Measurements from ENCODE around the gene CEBPG. TPM values are rescaled to one million over a fixed set of nuclear protein-coding genes. Genes with fewer than 3 reads are reported as not detected.
A peak's percentile ranks its signal among the peaks of the same experiment; 100 is the strongest.

The CEBPG gene
- total and polyA plus RNA-seq, 4 donors: 8.6 to 32.2 (median 26.1) TPM

DNA sequence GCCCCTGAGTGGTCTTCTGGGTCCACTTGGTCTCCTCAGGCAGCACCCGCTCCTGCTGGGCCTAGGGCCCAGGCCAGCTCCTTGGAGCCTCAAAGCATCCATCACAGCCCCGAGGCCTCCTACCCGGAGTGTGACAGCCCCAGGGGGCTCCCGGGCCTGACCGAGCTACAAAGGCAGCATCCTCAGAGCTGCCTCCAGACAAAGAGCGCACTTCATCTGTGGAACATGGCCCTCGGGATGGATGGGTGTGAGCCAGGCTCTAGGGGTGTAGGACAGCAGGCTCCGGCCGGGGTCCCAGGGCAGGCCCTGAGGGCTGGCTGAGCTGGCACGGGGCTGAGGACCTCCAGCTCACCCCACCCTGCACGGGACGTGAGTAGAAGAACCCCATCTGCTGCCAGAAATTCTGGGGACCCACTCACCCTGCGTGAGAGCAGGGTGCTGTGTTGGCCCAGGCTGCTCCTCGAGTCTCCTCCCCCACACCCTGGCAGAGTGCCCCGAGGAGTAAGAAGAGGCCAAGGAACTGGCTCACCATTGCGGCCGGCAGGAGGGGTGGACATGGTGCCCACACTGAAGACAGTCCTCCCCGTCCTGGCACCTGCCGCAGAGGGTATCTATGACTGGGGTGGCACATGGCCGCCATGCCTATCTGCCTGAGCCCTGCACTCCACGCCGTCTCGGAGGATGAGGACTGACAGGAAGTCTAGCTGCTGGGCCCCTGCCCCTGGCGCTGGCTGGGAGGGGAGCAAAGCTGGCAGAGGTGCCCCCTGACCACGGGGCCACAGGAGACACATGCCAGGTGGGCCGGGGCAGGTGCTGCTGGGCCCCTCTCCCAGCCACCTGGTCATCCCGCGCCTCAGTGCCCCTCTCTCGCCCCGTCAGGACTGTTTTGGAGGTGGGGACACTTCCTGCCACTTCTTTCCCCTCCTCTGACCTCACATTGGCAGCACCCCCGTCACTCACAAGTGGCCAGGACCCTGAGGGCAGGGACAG, 22.3 kb downstream of the CEBPG start:
- Histone ChIP-seq H3K27ac (ENCODE audit: low read depth in 1 of 2, low read length in 2 of 2) (no peak overlapping the region), H3K9me3 (ENCODE audit: control insufficient read depth, low read length) (no peaks in the 10 kb centered on the region), H3K27me3 (ENCODE audit: control insufficient read depth in 1 of 2, insufficient read depth in 2 of 2, low read length in 1 of 2) (no peaks in the 10 kb centered on the region), H3K4me1 (ENCODE audit: control insufficient read depth in 1 of 2, insufficient read depth in 2 of 2, low read length in 2 of 2) (no peaks in the 10 kb centered on the region), H3K36me3 (ENCODE audit: control insufficient read depth in 1 of 2, insufficient read depth in 2 of 2, low read length in 1 of 2) (no peaks in the 10 kb centered on the region), H3K4me3 (ENCODE audit: low read length in 2 of 2) (no peak overlapping the region)
- ATAC-seq (ENCODE audit: low FRiP score) (no peak), DNase-seq (peak; percentile 76 to 90)
- intact Hi-C loops (cut with DNase I): no loop called here
- WGBS, 2 donors: 51 to 52% methylated on average over 31 of the region's 31 CpGs

DNA sequence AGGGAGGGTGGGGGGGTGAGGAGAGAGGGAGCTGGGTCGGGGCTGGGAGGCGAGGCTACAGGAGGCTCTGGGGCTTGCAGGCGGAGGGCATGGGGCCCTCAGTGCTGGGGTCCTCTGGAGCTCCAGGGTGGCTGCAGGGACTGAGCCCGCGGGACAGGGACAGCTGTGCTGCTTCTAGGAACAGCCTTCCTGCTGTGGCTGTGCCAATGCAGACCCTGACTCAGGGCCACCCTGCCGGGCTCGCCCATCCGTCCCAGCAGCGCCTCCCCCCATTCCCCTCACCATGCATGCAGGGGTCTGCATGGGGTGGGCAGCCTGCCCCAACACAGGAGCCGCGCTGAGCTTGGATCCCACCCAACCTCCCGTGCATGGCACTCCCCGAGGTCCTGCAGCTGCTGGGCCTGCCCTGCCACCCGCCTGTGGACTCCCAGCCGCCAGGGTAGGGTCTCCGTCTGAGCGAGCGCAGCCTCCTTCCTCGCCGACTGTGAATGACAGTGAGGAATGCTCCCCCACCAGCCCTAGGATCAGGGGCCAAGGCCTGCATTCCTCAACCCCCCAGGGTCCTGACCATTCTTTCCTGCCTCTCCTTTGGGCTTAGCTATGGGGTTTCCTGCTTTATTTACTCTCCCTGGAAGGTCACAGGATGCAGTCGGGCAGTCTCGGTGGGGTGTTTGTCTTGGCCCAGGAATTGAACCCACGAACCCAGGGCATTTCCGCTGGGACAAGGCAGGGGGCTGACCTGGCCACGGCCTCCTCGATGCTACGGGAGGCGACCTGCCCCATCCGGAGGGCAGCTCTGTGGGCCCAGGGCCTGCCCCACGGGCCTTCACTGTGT, 23.4 kb downstream of the CEBPG start:
- Histone ChIP-seq H3K36me3 (ENCODE audit: control insufficient read depth in 1 of 2, insufficient read depth in 2 of 2, low read length in 1 of 2) (no peaks in the 10 kb centered on the region), H3K4me3 (ENCODE audit: low read length in 2 of 2) (no peak overlapping the region), H3K27me3 (ENCODE audit: control insufficient read depth in 1 of 2, insufficient read depth in 2 of 2, low read length in 1 of 2) (no peaks in the 10 kb centered on the region), H3K27ac (ENCODE audit: low read depth in 1 of 2, low read length in 2 of 2) (no peak overlapping the region), H3K9me3 (ENCODE audit: control insufficient read depth, low read length) (no peaks in the 10 kb centered on the region), H3K4me1 (ENCODE audit: control insufficient read depth in 1 of 2, insufficient read depth in 2 of 2, low read length in 2 of 2) (no peaks in the 10 kb centered on the region)
- ATAC-seq (ENCODE audit: low FRiP score) (no peak), DNase-seq (peak; percentile 47 to 73)
- 41 to 55% methylated on average over 27 to 30 of the region's 30 CpGs for WGBS, 2 donors
- intact Hi-C loops (cut with DNase I): no loop called here

GRCh38 chr19:33397536-33398360, 24.2 kb downstream of the CEBPG start:
- no peak for ATAC-seq (ENCODE audit: low FRiP score)

DNA sequence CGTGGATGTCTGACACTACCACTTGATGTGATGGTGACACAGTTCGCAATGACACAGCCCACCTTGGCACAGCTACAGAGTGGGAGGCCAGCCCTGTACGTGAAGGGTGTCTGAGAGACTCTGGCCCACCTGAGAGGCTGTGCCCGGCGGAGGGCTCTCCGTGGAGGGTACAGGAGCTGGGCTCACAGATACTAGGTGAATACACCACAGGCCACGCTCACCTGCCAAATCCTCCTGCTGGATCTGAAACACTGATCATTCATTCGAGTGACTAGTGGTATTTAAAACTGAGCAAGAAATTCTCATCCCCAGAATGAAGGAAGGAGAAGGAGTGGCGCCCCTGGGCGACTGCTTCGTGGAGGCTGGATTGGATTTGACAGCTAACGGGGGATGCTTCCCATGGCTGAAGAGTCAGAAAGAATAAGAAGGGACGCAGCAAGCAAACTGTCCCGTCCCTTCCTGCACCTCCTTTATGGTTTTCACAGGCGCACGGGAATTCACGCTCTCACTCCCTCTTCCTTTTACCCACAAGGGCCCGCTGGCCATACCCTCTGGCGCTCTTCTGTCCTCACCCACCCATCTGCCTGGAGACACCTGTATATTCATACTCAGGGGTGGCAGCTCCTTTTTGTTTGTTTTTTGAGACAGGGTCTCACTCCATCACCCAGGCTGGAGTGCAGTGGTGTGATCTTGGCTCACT, 25.0 kb downstream of the CEBPG start:
- ATAC-seq (ENCODE audit: low FRiP score) (no peak), DNase-seq (peak; percentile 32 to 35)
- WGBS, 2 donors: 92 to 95% methylated on average over 19 of the region's 19 CpGs
- H3K4me3 ChIP-seq (ENCODE audit: low read length in 2 of 2): no peak overlapping the region
- no peaks in the 10 kb centered on the region for H3K36me3 ChIP-seq (ENCODE audit: control insufficient read depth in 1 of 2, insufficient read depth in 2 of 2, low read length in 1 of 2)
- intact Hi-C loops (cut with DNase I): no loop called here
- H3K9me3 ChIP-seq (ENCODE audit: control insufficient read depth, low read length): no peaks in the 10 kb centered on the region
- no peaks in the 10 kb centered on the region for H3K4me1 ChIP-seq (ENCODE audit: control insufficient read depth in 1 of 2, insufficient read depth in 2 of 2, low read length in 2 of 2)
- no peaks in the 10 kb centered on the region for H3K27me3 ChIP-seq (ENCODE audit: control insufficient read depth in 1 of 2, insufficient read depth in 2 of 2, low read length in 1 of 2)
- no peak overlapping the region for H3K27ac ChIP-seq (ENCODE audit: low read depth in 1 of 2, low read length in 2 of 2)

More at GRCh38 chr19:33397536-33398360, 24.2 kb downstream of the CEBPG start:
- no peak overlapping the region for H3K27ac ChIP-seq (ENCODE audit: low read depth in 1 of 2, low read length in 2 of 2)
- intact Hi-C loops (cut with DNase I): no loop called here
- no peaks in the 10 kb centered on the region for H3K4me1 ChIP-seq (ENCODE audit: control insufficient read depth in 1 of 2, insufficient read depth in 2 of 2, low read length in 2 of 2)
- peak; percentile 31 to 68 for DNase-seq
- WGBS, 2 donors: 77 to 81% methylated on average over 15 of the region's 15 CpGs
- no peaks in the 10 kb centered on the region for H3K9me3 ChIP-seq (ENCODE audit: control insufficient read depth, low read length)
- no peaks in the 10 kb centered on the region for H3K36me3 ChIP-seq (ENCODE audit: control insufficient read depth in 1 of 2, insufficient read depth in 2 of 2, low read length in 1 of 2)
- no peak overlapping the region for H3K4me3 ChIP-seq (ENCODE audit: low read length in 2 of 2)
- H3K27me3 ChIP-seq (ENCODE audit: control insufficient read depth in 1 of 2, insufficient read depth in 2 of 2, low read length in 1 of 2): no peaks in the 10 kb centered on the region

- DNase-seq: peak; percentile 40 to 75
- ATAC-seq (ENCODE audit: low FRiP score): no peak
- Histone ChIP-seq H3K27me3 (ENCODE audit: control insufficient read depth in 1 of 2, insufficient read depth in 2 of 2, low read length in 1 of 2) (no peaks in the 10 kb centered on the region), H3K9me3 (ENCODE audit: control insufficient read depth, low read length) (no peaks in the 10 kb centered on the region), H3K36me3 (ENCODE audit: control insufficient read depth in 1 of 2, insufficient read depth in 2 of 2, low read length in 1 of 2) (no peaks in the 10 kb centered on the region), H3K4me3 (ENCODE audit: low read length in 2 of 2) (no peak overlapping the region), H3K27ac (ENCODE audit: low read depth in 1 of 2, low read length in 2 of 2) (no peak overlapping the region), H3K4me1 (ENCODE audit: control insufficient read depth in 1 of 2, insufficient read depth in 2 of 2, low read length in 2 of 2) (no peaks in the 10 kb centered on the region)
- intact Hi-C loops (cut with DNase I): no loop called here
- 93% methylated on average over 28 of the region's 28 CpGs for WGBS, 2 donors
These were observed 25.7 kb downstream of the CEBPG start for GRCh38 chr19:33399081-33399744.

GRCh38 chr19:33399745-33400681, 26.5 kb downstream of the CEBPG start:
- no peak for ATAC-seq (ENCODE audit: low FRiP score)
- intact Hi-C loops (cut with DNase I): no loop called here
- Histone ChIP-seq H3K9me3 (ENCODE audit: control insufficient read depth, low read length) (no peaks in the 10 kb centered on the region), H3K4me3 (ENCODE audit: low read length in 2 of 2) (no peak overlapping the region), H3K27me3 (ENCODE audit: control insufficient read depth in 1 of 2, insufficient read depth in 2 of 2, low read length in 1 of 2) (no peaks in the 10 kb centered on the region), H3K4me1 (ENCODE audit: control insufficient read depth in 1 of 2, insufficient read depth in 2 of 2, low read length in 2 of 2) (no peaks in the 10 kb centered on the region), H3K36me3 (ENCODE audit: control insufficient read depth in 1 of 2, insufficient read depth in 2 of 2, low read length in 1 of 2) (no peaks in the 10 kb centered on the region), H3K27ac (ENCODE audit: low read depth in 1 of 2, low read length in 2 of 2) (no peak overlapping the region)
- WGBS, 2 donors: 87 to 91% methylated on average over 21 to 22 of the region's 22 CpGs
- DNase-seq: peak; percentile 41 to 66

Data from aorta (tissue), 5 donors.